Testis (tissue), 2 donors: ENCODE results near the gene TNXB.
"Not testable (repeated sequence)": the region's sequence is repeated elsewhere in the genome, so short reads cannot be mapped to it uniquely, and the experiment has no call there.

ENCODE experiments used
- CTCF ChIP-seq, 3 experiments: fragments of 450-650 bp in 2 of 3; fragments of 200-600 bp in 1 of 3; sonication (generic) in 1 of 3; IDR thresholded peaks; one replicate each; pipeline ENCODE4 v1.5.1; 2016 to 2019; ENCODE audit warnings: antibody characterized with exemption in 3 of 3, mild to moderate bottlenecking in 2 of 3, moderate library complexity in 1 of 3
- POLR2A ChIP-seq: fragments of 450-650 bp; IDR thresholded peaks from one replicate; pipeline ENCODE4 v1.6.1; 2017; ENCODE audit warnings: antibody characterized with exemption, mild to moderate bottlenecking, moderate library complexity

- not testable (repeated sequence) for TF ChIP-seq CTCF (IDR thresholded peaks at IDR 0.05); POLR2A
Observed at GRCh38 chr6:31994421-31994820, 114.7 kb downstream of the TNXB start.
